PFSK-1 (cell line): ENCODE results near the gene SART3.

ENCODE experiments used
- FOXP2 ChIP-seq: optimal IDR thresholded peaks from 2 replicates; pipeline ENCODE3; 2011; ENCODE audit warnings: borderline replicate concordance, control low read depth, inconsistent platforms; ENCODE audit not compliant: insufficient read depth; ENCODE audit errors: extremely low read length, extremely low read depth
- POLR2AphosphoS5 ChIP-seq: IDR thresholded peaks from 2 replicates; pipeline ENCODE4 v1.6.1; 2012; ENCODE audit warnings: low read depth, mild to moderate bottlenecking, control low read depth, low read length, moderate library complexity
- REST ChIP-seq, 2 experiments: IDR thresholded peaks; 2 replicates each; pipeline versions ENCODE4 v1.6.1 to v1.8.0; 2011 to 2012; ENCODE audit warnings: low read depth in 2 of 2, low read length in 2 of 2, control low read depth in 1 of 2, inconsistent platforms in 1 of 2, mild to moderate bottlenecking in 1 of 2, moderate library complexity in 1 of 2; ENCODE audit not compliant: insufficient read depth in 1 of 2
- SIN3A ChIP-seq: IDR thresholded peaks from 2 replicates; pipeline ENCODE4 v1.6.1; 2012; ENCODE audit warnings: mild to moderate bottlenecking, low read length, moderate library complexity, borderline replicate concordance; ENCODE audit not compliant: insufficient read depth
- TAF1 ChIP-seq: IDR thresholded peaks from 2 replicates; pipeline ENCODE4 v1.6.1; 2012; ENCODE audit warnings: low read length, control low read depth, borderline replicate concordance; ENCODE audit not compliant: insufficient read depth

The SART3 gene

GRCh38 chr12:108491256-108491655 lies 69.7 kb downstream of the SART3 start:
- TF ChIP-seq SIN3A, result no peak
- no peak for TF ChIP-seq POLR2AphosphoS5
- TF ChIP-seq TAF1, result no peak
- no peak for TF ChIP-seq FOXP2
- no peak for TF ChIP-seq REST (IDR thresholded peaks at IDR 0.05; ENCODE audit: insufficient read depth in 1 of 2, low read depth in 2 of 2, low read length in 2 of 2)

GRCh38 chr12:108484845-108485244 lies 76.1 kb downstream of the SART3 start:
- no peak for TF ChIP-seq TAF1
- no peak for TF ChIP-seq REST (IDR thresholded peaks at IDR 0.05; ENCODE audit: insufficient read depth in 1 of 2, low read depth in 2 of 2, low read length in 2 of 2)
- no peak for TF ChIP-seq FOXP2
- no peak for TF ChIP-seq SIN3A
- TF ChIP-seq POLR2AphosphoS5, result no peak

DNA sequence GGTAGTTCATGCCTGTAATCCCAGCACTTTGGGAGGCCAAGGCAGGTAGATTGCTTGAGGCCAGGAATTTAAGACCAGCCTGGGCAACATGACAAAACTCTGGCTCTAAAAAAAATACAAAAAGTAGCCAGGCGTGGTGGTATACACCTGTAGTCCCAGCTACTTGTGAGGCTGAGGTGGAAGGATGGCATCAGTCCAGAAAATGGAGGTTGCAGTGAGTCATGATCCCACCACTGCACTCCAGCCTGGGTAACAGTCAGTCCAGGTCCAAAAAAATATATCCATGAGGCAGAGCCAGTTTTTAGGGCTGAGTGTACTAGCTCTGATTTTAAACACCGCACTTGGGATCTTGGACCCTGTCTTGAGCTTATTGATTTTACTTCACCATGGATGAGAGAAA lies 76.5 kb downstream of the SART3 start:
- TF ChIP-seq SIN3A, result no peak

DNA sequence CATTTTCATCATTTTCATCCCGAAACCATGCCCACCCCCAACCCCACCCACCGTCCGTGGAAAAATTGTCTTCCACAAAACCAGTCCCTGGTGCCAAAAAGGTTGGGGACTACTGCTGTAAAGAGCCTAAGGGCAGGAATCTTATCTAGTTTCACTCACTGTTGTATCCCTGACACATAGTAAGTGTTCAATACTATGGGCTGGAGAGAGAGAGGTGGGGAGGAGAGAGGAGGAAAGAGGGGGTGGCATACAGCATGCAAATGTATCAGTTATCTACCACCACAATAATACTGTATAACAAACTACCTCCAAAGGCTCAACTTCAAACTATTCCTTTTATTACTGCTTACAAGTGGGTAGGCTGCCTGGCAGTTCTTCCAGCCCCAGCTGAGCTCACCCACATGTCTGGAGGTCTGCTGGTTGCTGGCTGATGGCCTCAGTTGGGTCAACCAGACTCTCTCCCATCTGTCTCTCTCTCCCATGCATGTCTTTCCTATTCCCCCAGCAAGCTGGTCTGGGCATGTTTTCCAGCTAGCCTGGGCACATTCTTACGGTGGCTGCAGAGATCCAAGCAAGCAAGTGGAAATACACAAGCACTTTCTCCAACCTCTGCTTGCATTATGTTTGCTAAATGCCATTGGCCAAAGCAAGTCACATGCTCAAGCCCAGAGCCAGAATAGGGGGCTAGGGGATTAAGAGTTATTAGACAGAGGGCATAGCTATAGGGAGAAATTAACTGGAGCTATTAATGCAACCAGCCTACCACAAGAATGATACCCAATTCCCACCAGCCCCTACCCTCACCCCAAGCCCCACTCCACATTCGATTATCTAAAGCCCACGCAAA lies 77.5 kb downstream of the SART3 start:
- TF ChIP-seq TAF1 (no peak), SIN3A (no peak), REST (IDR thresholded peaks at IDR 0.05; ENCODE audit: insufficient read depth in 1 of 2, low read depth in 2 of 2, low read length in 2 of 2) (no peak), FOXP2 (no peak), POLR2AphosphoS5 (no peak)

DNA sequence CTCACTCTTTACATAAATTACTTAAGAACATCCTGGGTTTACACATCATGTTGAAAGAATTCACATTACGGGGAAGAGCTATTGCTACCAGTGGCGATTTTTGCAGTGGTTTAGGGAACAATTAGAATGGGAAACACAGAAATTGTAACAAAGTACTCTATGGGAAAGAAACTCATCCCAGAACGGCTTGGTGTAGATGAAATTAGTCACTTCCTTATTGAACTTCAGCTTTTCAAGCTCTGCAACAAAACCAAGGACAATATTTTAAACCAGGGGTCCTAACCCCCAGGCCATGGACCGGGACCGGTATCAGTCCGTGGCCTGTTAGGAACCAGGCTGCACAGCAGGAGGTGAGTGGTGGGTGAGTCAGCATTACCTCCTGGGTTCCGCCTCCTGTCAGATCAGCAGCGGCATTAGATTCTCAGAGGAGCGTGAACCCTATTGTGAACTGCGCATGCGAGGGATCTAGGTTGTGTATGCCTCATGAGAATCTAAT lies 78.2 kb downstream of the SART3 start:
- TF ChIP-seq TAF1, result no peak

DNA sequence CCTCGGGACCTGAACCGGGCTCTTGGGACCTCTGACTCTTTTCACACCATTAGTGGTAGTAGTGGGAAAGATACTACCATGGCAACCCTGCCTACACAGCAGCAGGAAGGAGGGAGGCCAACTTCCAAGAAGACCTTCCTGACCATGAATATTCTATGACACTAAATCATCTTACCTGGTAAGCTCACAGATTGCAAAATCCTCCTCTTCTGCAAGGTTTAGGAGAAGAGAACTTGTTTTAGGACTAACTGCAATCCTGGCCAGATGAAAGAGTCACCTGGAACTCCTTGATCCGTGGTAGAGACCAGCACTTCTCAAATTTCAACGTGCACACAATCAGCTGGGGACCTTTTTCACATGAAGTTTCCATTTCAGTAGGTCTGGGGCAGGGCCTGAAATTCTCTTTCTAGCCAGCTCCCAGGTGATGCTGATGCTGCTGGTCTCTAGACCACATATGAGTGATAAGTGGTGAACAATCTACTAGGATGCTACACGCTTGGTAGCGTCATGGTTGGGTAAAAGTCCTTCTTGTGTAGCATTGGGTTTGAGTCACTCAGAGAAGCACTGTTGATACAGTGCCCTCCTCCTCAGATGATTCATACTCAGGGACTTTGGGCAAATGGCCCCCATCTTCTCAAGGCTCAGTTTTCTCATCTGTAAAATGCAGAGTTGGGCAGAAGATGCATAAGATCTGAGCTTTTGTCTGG lies 81.5 kb downstream of the SART3 start:
- TF ChIP-seq REST (IDR thresholded peaks at IDR 0.05; ENCODE audit: insufficient read depth in 1 of 2, low read depth in 2 of 2, low read length in 2 of 2) (no peak), TAF1 (no peak), FOXP2 (no peak), SIN3A (no peak), POLR2AphosphoS5 (no peak)
